ENCODE results near the gene ZBTB47. TPM values are rescaled to one million over a fixed set of nuclear protein-coding genes. Genes with fewer than 3 reads are reported as not detected.

ZBTB47 gene
- polyA plus RNA-seq, 1 donor from 2014 or later: 4.8 TPM

GRCh38 chr3:42685891-42686820, 32.7 kb downstream of the ZBTB47 start:
- no peaks in the 10 kb centered on the region for H3K79me2 ChIP-seq (replicated peaks; ENCODE audit: insufficient read depth, low read length)
- H3K9me3 ChIP-seq (ENCODE audit: low read length): no peaks in the 10 kb centered on the region
- H3K4me2 ChIP-seq (ENCODE audit: low read length): no peak overlapping the region
- H3K27me3 ChIP-seq (ENCODE audit: insufficient read depth, low read depth, low read length): no peaks in the 10 kb centered on the region
- H3F3A ChIP-seq (ENCODE audit: insufficient read depth, low read length, poor library complexity, severe bottlenecking): no peaks in the 10 kb centered on the region
- H3K4me3 ChIP-seq (ENCODE audit: low read length): no peak overlapping the region
- H2AFZ ChIP-seq (ENCODE audit: low read depth, low read length): no peak overlapping the region
- no peaks in the 10 kb centered on the region for H3K36me3 ChIP-seq (ENCODE audit: insufficient read depth, low read length)
- no peak overlapping the region for H3K27ac ChIP-seq (ENCODE audit: low read length)
- H4K20me1 ChIP-seq (ENCODE audit: insufficient read depth): no peaks in the 10 kb centered on the region
- no peaks in the 10 kb centered on the region for H3K9me2 ChIP-seq (ENCODE audit: insufficient read depth, low read length)
- H3K9ac ChIP-seq (ENCODE audit: low read length): no peak overlapping the region
- TF ChIP-seq CTCF (IDR thresholded peaks at IDR 0.05; ENCODE audit: poor library complexity, severe bottlenecking) (no peak), SMC3 (conservative IDR thresholded peaks at IDR 0.05; ENCODE audit: poor library complexity) (no peak), EZH2 (IDR thresholded peaks at IDR 0.05; ENCODE audit: borderline replicate concordance, insufficient read depth, low read length, poor library complexity, severe bottlenecking) (no peak), RAD21 (conservative IDR thresholded peaks at IDR 0.05) (no peak), MXI1 (conservative IDR thresholded peaks at IDR 0.05; ENCODE audit: poor library complexity, severe bottlenecking) (no peak), TAF1 (IDR thresholded peaks at IDR 0.05; ENCODE audit: low read depth) (no peak), EP300 (conservative IDR thresholded peaks at IDR 0.05; ENCODE audit: poor library complexity, severe bottlenecking) (no peak), POLR2AphosphoS5 (IDR thresholded peaks at IDR 0.05) (no peak)
- TF ChIP-seq, protein P1, sequence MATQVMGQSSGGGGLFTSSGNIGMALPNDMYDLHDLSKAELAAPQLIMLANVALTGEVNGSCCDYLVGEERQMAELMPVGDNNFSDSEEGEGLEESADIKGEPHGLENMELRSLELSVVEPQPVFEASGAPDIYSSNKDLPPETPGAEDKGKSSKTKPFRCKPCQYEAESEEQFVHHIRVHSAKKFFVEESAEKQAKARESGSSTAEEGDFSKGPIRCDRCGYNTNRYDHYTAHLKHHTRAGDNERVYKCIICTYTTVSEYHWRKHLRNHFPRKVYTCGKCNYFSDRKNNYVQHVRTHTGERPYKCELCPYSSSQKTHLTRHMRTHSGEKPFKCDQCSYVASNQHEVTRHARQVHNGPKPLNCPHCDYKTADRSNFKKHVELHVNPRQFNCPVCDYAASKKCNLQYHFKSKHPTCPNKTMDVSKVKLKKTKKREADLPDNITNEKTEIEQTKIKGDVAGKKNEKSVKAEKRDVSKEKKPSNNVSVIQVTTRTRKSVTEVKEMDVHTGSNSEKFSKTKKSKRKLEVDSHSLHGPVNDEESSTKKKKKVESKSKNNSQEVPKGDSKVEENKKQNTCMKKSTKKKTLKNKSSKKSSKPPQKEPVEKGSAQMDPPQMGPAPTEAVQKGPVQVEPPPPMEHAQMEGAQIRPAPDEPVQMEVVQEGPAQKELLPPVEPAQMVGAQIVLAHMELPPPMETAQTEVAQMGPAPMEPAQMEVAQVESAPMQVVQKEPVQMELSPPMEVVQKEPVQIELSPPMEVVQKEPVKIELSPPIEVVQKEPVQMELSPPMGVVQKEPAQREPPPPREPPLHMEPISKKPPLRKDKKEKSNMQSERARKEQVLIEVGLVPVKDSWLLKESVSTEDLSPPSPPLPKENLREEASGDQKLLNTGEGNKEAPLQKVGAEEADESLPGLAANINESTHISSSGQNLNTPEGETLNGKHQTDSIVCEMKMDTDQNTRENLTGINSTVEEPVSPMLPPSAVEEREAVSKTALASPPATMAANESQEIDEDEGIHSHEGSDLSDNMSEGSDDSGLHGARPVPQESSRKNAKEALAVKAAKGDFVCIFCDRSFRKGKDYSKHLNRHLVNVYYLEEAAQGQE (IDR thresholded peaks at IDR 0.05; ENCODE audit: borderline replicate concordance): no peak

- Histone ChIP-seq H3K9ac (ENCODE audit: low read length) (no peak overlapping the region), H3K4me3 (ENCODE audit: low read length) (no peak overlapping the region), H3F3A (ENCODE audit: insufficient read depth, low read length, poor library complexity, severe bottlenecking) (no peaks in the 10 kb centered on the region), H3K36me3 (ENCODE audit: insufficient read depth, low read length) (no peaks in the 10 kb centered on the region), H3K4me2 (ENCODE audit: low read length) (no peak overlapping the region), H4K20me1 (ENCODE audit: insufficient read depth) (no peaks in the 10 kb centered on the region), H3K27ac (ENCODE audit: low read length) (no peak overlapping the region), H3K9me2 (ENCODE audit: insufficient read depth, low read length) (no peaks in the 10 kb centered on the region), H3K9me3 (ENCODE audit: low read length) (no peaks in the 10 kb centered on the region), H3K79me2 (replicated peaks; ENCODE audit: insufficient read depth, low read length) (no peaks in the 10 kb centered on the region), H2AFZ (ENCODE audit: low read depth, low read length) (no peak overlapping the region), H3K27me3 (ENCODE audit: insufficient read depth, low read depth, low read length) (no peaks in the 10 kb centered on the region)
- TF ChIP-seq MXI1 (conservative IDR thresholded peaks at IDR 0.05; ENCODE audit: poor library complexity, severe bottlenecking): no peak
- no peak for TF ChIP-seq CTCF (IDR thresholded peaks at IDR 0.05; ENCODE audit: poor library complexity, severe bottlenecking)
Measured at GRCh38 chr3:42686832-42687650, 33.5 kb downstream of the ZBTB47 start.
